ENCODE results near the gene CERK. TPM values are rescaled to one million over a fixed set of nuclear protein-coding genes. Genes with fewer than 3 reads are reported as not detected.

CERK gene
- total RNA-seq, 1 experiment from 2014 or later, result 45.6 TPM

GRCh38 chr22:46669201-46669600 is 68.9 kb downstream of the CERK start (continued):
- TF ChIP-seq ATF6 (CRISPR knock-in tag; IDR thresholded peaks at IDR 0.05) (no peak), ZBTB43 (CRISPR knock-in tag; IDR thresholded peaks at IDR 0.05) (no peak), TP53 (CRISPR knock-in tag; IDR thresholded peaks at IDR 0.05) (no peak), ZNF263 (CRISPR knock-in tag; IDR thresholded peaks at IDR 0.05; ENCODE audit: low read depth) (no peak), ATF3 (CRISPR knock-in tag; conservative IDR thresholded peaks at IDR 0.05) (no peak), CREB1 (CRISPR knock-in tag; IDR thresholded peaks at IDR 0.05) (no peak), ZNF512 (CRISPR knock-in tag; IDR thresholded peaks at IDR 0.05; ENCODE audit: borderline replicate concordance) (no peak), ATF1 (CRISPR knock-in tag; IDR thresholded peaks at IDR 0.05) (no peak)

GRCh38 chr22:46668116-46668515 is 69.9 kb downstream of the CERK start:
- H3K4me3 Mint-ChIP-seq, result no peak overlapping the region
- CTCF ChIA-PET, result interaction anchor here (0.8 to 1.0 kb wide), 2 partner anchors 14 to 105 kb away, joined by 3 to 5 read pairs; no protein-coding TSS in a partner anchor
- ATAC-seq (no peak), DNase-seq (ENCODE audit: low spot score) (no peak)
- H3K27me3 Mint-ChIP-seq (ENCODE audit: low read depth), result no peaks in the 10 kb centered on the region
- H3K27ac Mint-ChIP-seq, result no peak overlapping the region
- no peaks in the 10 kb centered on the region for H3K4me1 Mint-ChIP-seq
- H3K9me3 Mint-ChIP-seq, result no peaks in the 10 kb centered on the region
- TF ChIP-seq E2F5 (CRISPR knock-in tag; IDR thresholded peaks at IDR 0.05), result no peak
- TF ChIP-seq PRRX2 (CRISPR knock-in tag; IDR thresholded peaks at IDR 0.05), result no peak
- no peak for TF ChIP-seq MXD4 (CRISPR knock-in tag; IDR thresholded peaks at IDR 0.05; ENCODE audit: borderline replicate concordance)
- TF ChIP-seq PREB (CRISPR knock-in tag; IDR thresholded peaks at IDR 0.05; ENCODE audit: borderline replicate concordance), result no peak
- no peak for TF ChIP-seq ATF2 (CRISPR knock-in tag; IDR thresholded peaks at IDR 0.05; ENCODE audit: borderline replicate concordance, low read depth)
- TF ChIP-seq CTCF (IDR thresholded peaks at IDR 0.05), result no peak
- TF ChIP-seq ERG (CRISPR knock-in tag; IDR thresholded peaks at IDR 0.05), result no peak
- peaks cover 3% of the 10 kb centered on the region; the same call in 1 of the 2 replicates for H3K36me3 Mint-ChIP-seq
- POLR2A ChIA-PET, result interaction anchor here (0.6 kb wide), 1 partner anchor 151 kb away, joined by 3 read pairs; no protein-coding TSS in a partner anchor

All from WTC11 (cell line).